ENCODE results near the gene PCNX1.
"Not testable (repeated sequence)": the region's sequence is repeated elsewhere in the genome, so short reads cannot be mapped to it uniquely, and the experiment has no call there.

PCNX1 gene

GRCh38 chr14:70872678-70873020, 34.6 kb upstream of the PCNX1 start:
- Histone ChIP-seq H3K27ac (ENCODE audit: insufficient read depth in 1 of 2, low read depth in 1 of 2, low read length in 2 of 2, poor library complexity in 1 of 2, severe bottlenecking in 2 of 2) (no peak overlapping the region), H3K27me3 (replicated peaks in 2 of 5; ENCODE audit: control insufficient read depth in 4 of 5, insufficient read depth in 5 of 5, low read length in 4 of 5) (no peaks in the 10 kb centered on the region), H3K36me3 (ENCODE audit: control insufficient read depth in 4 of 4, insufficient read depth in 4 of 4, low read length in 3 of 4) (no peaks in the 10 kb centered on the region), H3K9me3 (ENCODE audit: control extremely low read depth in 1 of 5, control insufficient read depth in 4 of 5, insufficient read depth in 2 of 5, low read depth in 1 of 5, low read length in 4 of 5) (peaks cover 0 to 18% (median 11%) of the 10 kb centered on the region in 5 experiments), H3K4me1 (ENCODE audit: control extremely low read depth in 1 of 4, control insufficient read depth in 4 of 4, insufficient read depth in 4 of 4, low read length in 3 of 4) (peaks cover 0 to 2% (median 0%) of the 10 kb centered on the region in 4 experiments), H3K4me3 (ENCODE audit: control insufficient read depth in 1 of 7, extremely low read depth in 1 of 7, insufficient read depth in 4 of 7, low read depth in 2 of 7, low read length in 6 of 7) (no peak overlapping the region)
- ChIA-PET POLR2A (no interaction called here), CTCF (interaction anchor here (1.3 to 5.0 kb wide), 4 partner anchors 12 to 103 kb away, joined by 3 to 46 read pairs (median 24); partner anchors contain the start of gene PCNX1)
- 50% methylated on average over 1 of the region's 1 CpG for WGBS (ENCODE audit: insufficient coverage)
- no peak for DNase-seq

GRCh38 chr14:70873627-70874026, 33.6 kb upstream of the PCNX1 start:
- no peak overlapping the region for H3K27ac ChIP-seq (ENCODE audit: insufficient read depth in 1 of 2, low read depth in 1 of 2, low read length in 2 of 2, poor library complexity in 1 of 2, severe bottlenecking in 2 of 2)
- no peaks in the 10 kb centered on the region for H3K36me3 ChIP-seq (ENCODE audit: control insufficient read depth in 4 of 4, insufficient read depth in 4 of 4, low read length in 3 of 4)
- DNase-seq = peak; percentile 50 to 62 (median 59)
- no peaks in the 10 kb centered on the region for H3K27me3 ChIP-seq (replicated peaks in 2 of 5; ENCODE audit: control insufficient read depth in 4 of 5, insufficient read depth in 5 of 5, low read length in 4 of 5)
- CTCF ChIA-PET = interaction anchor here (1.1 to 5.0 kb wide), 9 partner anchors 11 to 103 kb away, joined by 3 to 46 read pairs (median 9); partner anchors contain the start of gene PCNX1
- peaks cover 0 to 2% (median 0%) of the 10 kb centered on the region in 4 experiments for H3K4me1 ChIP-seq (ENCODE audit: control extremely low read depth in 1 of 4, control insufficient read depth in 4 of 4, insufficient read depth in 4 of 4, low read length in 3 of 4)
- 29% methylated on average over 3 of the region's 4 CpGs for WGBS (ENCODE audit: insufficient coverage)
- H3K4me3 ChIP-seq (ENCODE audit: control insufficient read depth in 1 of 7, extremely low read depth in 1 of 7, insufficient read depth in 4 of 7, low read depth in 2 of 7, low read length in 6 of 7) = no peak overlapping the region
- POLR2A ChIA-PET = interaction anchor here (0.6 kb wide), 1 partner anchor 34 kb away, joined by 3 read pairs; the partner anchor contains the start of gene PCNX1
- peaks cover 0 to 17% (median 11%) of the 10 kb centered on the region in 5 experiments for H3K9me3 ChIP-seq (ENCODE audit: control extremely low read depth in 1 of 5, control insufficient read depth in 4 of 5, insufficient read depth in 2 of 5, low read depth in 1 of 5, low read length in 4 of 5)

- H3K36me3 ChIP-seq (ENCODE audit: control insufficient read depth in 4 of 4, insufficient read depth in 4 of 4, low read length in 3 of 4); CTCF ChIA-PET; DNase-seq; H3K27me3 ChIP-seq (replicated peaks in 2 of 5; ENCODE audit: control insufficient read depth in 4 of 5, insufficient read depth in 5 of 5, low read length in 4 of 5); H3K4me1 ChIP-seq (ENCODE audit: control extremely low read depth in 1 of 4, control insufficient read depth in 4 of 4, insufficient read depth in 4 of 4, low read length in 3 of 4); H3K9me3 ChIP-seq (ENCODE audit: control extremely low read depth in 1 of 5, control insufficient read depth in 4 of 5, insufficient read depth in 2 of 5, low read depth in 1 of 5, low read length in 4 of 5); POLR2A ChIA-PET; H3K4me3 ChIP-seq (ENCODE audit: control insufficient read depth in 1 of 7, extremely low read depth in 1 of 7, insufficient read depth in 4 of 7, low read depth in 2 of 7, low read length in 6 of 7); H3K27ac ChIP-seq (ENCODE audit: insufficient read depth in 1 of 2, low read depth in 1 of 2, low read length in 2 of 2, poor library complexity in 1 of 2, severe bottlenecking in 2 of 2): not testable (repeated sequence)
- 99% methylated on average over 6 of the region's 6 CpGs for WGBS (ENCODE audit: insufficient coverage)
Measured at GRCh38 chr14:70875811-70876460, 31.3 kb upstream of the PCNX1 start.

DNA sequence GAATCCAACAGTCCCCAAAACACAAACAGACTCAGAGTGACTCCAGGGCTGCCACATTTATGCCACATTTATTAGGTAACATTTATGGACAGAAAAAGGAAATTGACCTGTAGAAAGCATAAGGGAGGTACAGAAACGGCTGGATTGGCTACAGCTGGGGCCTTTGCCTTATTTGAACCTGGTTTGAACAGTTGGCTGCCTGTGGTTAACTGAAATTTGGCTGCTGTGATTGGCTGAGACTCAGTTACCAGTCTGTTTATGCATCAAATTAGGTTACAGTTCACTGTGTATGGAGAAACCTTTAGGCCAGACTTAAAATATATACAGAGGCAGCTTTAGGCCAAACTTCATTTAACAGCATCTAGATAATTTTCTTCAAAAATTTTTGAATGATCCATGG, 27.8 kb upstream of the PCNX1 start:
- Histone ChIP-seq H3K27ac (ENCODE audit: insufficient read depth in 1 of 2, low read depth in 1 of 2, low read length in 2 of 2, poor library complexity in 1 of 2, severe bottlenecking in 2 of 2) (no peak overlapping the region), H3K4me3 (ENCODE audit: control insufficient read depth in 1 of 7, extremely low read depth in 1 of 7, insufficient read depth in 4 of 7, low read depth in 2 of 7, low read length in 6 of 7) (no peak overlapping the region), H3K9me3 (ENCODE audit: control extremely low read depth in 1 of 5, control insufficient read depth in 4 of 5, insufficient read depth in 2 of 5, low read depth in 1 of 5, low read length in 4 of 5) (no peaks in the 10 kb centered on the region), H3K27me3 (replicated peaks in 2 of 5; ENCODE audit: control insufficient read depth in 4 of 5, insufficient read depth in 5 of 5, low read length in 4 of 5) (peaks cover 0 to 2% (median 0%) of the 10 kb centered on the region in 5 experiments), H3K36me3 (ENCODE audit: control insufficient read depth in 4 of 4, insufficient read depth in 4 of 4, low read length in 3 of 4) (no peaks in the 10 kb centered on the region), H3K4me1 (ENCODE audit: control extremely low read depth in 1 of 4, control insufficient read depth in 4 of 4, insufficient read depth in 4 of 4, low read length in 3 of 4) (peaks cover 25 to 29% (median 27%) of the 10 kb centered on the region in 4 experiments)
- ChIA-PET CTCF (interaction anchor here (1.4 to 2.5 kb wide), 3 partner anchors 23 to 27 kb away, joined by 4 to 9 read pairs (median 7); partner anchors contain the start of gene PCNX1), POLR2A (interaction anchor here (0.6 kb wide), 1 partner anchor 954 kb away, joined by 3 read pairs; no protein-coding TSS in a partner anchor)
- 70% methylated on average over 1 of the region's 1 CpG for WGBS (ENCODE audit: insufficient coverage)
- DNase-seq = no peak

DNA sequence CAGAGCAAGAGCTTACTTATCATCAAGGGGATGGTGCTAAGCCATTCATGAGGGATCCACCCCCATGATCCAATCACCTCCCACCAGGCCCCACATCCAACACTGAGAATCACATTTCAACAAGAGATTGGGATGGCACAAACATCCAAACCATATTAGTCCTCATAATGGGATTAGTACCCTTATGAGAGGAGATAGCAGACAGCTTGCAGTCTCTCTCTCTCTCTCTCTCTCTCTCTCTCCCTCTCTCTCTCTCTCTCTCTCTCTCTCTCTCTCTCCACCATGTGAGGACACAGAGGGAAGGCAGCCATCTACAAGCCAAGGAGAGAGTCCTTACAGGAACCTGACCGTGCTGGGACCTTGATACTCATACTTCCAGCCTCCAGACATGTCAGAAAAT, 26.4 kb upstream of the PCNX1 start:
- CTCF ChIA-PET = interaction anchor here (1.8 to 2.5 kb wide), 2 partner anchors 24 to 26 kb away, joined by 5 to 9 read pairs; partner anchors contain the start of gene PCNX1
- no CpG with 5 or more reads among the region's 1 CpG for WGBS (ENCODE audit: insufficient coverage)
- H3K27me3 ChIP-seq (replicated peaks in 2 of 5; ENCODE audit: control insufficient read depth in 4 of 5, insufficient read depth in 5 of 5, low read length in 4 of 5); H3K9me3 ChIP-seq (ENCODE audit: control extremely low read depth in 1 of 5, control insufficient read depth in 4 of 5, insufficient read depth in 2 of 5, low read depth in 1 of 5, low read length in 4 of 5); POLR2A ChIA-PET; H3K27ac ChIP-seq (ENCODE audit: insufficient read depth in 1 of 2, low read depth in 1 of 2, low read length in 2 of 2, poor library complexity in 1 of 2, severe bottlenecking in 2 of 2); H3K36me3 ChIP-seq (ENCODE audit: control insufficient read depth in 4 of 4, insufficient read depth in 4 of 4, low read length in 3 of 4); H3K4me3 ChIP-seq (ENCODE audit: control insufficient read depth in 1 of 7, extremely low read depth in 1 of 7, insufficient read depth in 4 of 7, low read depth in 2 of 7, low read length in 6 of 7); DNase-seq: not testable (repeated sequence)
- peaks cover 38 to 44% (median 39%) of the 10 kb centered on the region in 4 experiments for H3K4me1 ChIP-seq (ENCODE audit: control extremely low read depth in 1 of 4, control insufficient read depth in 4 of 4, insufficient read depth in 4 of 4, low read length in 3 of 4)

DNA sequence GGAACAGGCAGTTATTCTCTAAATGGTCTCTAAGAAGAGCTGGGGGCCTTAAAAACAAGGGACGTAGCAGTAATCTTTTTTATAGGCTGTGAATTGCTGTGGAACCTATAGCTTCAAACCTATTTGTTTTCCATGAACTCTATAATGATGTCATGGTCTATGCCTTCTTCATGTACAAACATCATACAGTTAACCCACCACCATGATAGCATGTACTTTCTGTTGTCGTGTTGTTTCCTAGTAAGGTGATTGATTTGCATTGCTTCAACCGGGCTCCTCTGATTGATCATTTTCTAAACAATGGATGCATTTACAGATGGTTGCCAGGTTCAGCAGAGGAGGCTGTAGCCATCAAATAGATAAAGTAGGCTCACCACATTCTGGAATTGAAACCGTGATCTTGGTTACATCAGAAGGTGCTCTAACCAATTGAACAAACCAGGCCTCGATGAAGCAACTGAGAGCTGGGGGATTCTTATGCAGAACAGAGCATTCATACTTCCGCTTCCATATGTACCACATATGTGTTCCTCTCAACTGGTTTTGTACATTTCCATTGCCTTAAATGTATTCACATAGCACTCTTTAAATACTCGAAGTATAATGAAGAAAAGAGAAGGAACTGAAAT, 25.6 kb upstream of the PCNX1 start:
- WGBS (ENCODE audit: insufficient coverage) = 94% methylated on average over 3 of the region's 7 CpGs
- H3K27me3 ChIP-seq (replicated peaks in 2 of 5; ENCODE audit: control insufficient read depth in 4 of 5, insufficient read depth in 5 of 5, low read length in 4 of 5) = peaks cover 0 to 2% (median 0%) of the 10 kb centered on the region in 5 experiments
- CTCF ChIA-PET = interaction anchor here (1.8 to 6.2 kb wide), 2 partner anchors 8 to 26 kb away, joined by 5 to 46 read pairs; partner anchors contain the start of gene PCNX1

More for the DNA sequence above, 25.6 kb upstream of the PCNX1 start:
- no peak for DNase-seq
- no peaks in the 10 kb centered on the region for H3K36me3 ChIP-seq (ENCODE audit: control insufficient read depth in 4 of 4, insufficient read depth in 4 of 4, low read length in 3 of 4)
- H3K4me1 ChIP-seq (ENCODE audit: control extremely low read depth in 1 of 4, control insufficient read depth in 4 of 4, insufficient read depth in 4 of 4, low read length in 3 of 4) = peaks cover 45 to 51% (median 47%) of the 10 kb centered on the region in 4 experiments
- H3K4me3 ChIP-seq (ENCODE audit: control insufficient read depth in 1 of 7, extremely low read depth in 1 of 7, insufficient read depth in 4 of 7, low read depth in 2 of 7, low read length in 6 of 7) = no peak overlapping the region
- H3K27ac ChIP-seq (ENCODE audit: insufficient read depth in 1 of 2, low read depth in 1 of 2, low read length in 2 of 2, poor library complexity in 1 of 2, severe bottlenecking in 2 of 2) = no peak overlapping the region
- H3K9me3 ChIP-seq (ENCODE audit: control extremely low read depth in 1 of 5, control insufficient read depth in 4 of 5, insufficient read depth in 2 of 5, low read depth in 1 of 5, low read length in 4 of 5) = no peaks in the 10 kb centered on the region
- POLR2A ChIA-PET = no interaction called here
